ENCODE measurements around the gene CMIP.

Gene CMIP

DNA sequence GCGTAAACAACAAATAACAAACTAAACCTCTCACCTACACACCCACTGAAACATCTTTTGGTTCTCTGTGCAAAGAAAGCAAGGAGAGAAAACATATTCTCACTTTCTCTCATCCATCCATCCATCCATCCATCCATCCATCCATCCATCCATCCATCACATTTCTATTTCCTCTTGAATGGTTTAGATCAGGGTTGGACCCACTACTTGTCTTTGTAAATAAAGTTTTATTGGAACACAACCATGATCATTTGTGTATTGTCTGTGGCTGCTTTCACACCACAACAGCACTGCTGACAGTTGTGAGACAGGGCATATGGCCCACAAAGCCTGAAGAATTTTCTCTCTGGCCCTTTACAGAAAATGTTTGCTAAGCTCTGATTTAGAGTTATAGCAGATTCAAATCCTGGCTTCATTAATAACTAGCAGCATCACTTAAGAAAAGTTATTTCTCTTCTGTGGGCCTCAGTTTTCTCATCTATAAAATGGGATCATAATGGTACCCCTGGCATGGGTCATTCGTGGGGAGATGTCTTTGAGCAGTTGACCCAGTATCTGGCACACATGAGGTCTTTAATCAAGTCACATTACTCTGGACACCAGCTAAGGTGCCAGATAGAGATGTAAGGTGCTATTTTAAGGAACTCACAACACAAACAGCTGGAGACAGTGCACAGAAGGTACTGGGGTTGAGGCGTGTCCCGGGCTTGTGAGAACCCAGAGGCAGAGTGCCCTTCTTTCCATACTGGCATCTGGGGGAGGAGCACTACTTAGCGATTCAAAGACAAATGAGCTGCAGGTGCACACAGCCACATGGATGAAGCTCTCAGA is 146.3 kb downstream of the CMIP start:
- no peak for DNase-seq

DNA sequence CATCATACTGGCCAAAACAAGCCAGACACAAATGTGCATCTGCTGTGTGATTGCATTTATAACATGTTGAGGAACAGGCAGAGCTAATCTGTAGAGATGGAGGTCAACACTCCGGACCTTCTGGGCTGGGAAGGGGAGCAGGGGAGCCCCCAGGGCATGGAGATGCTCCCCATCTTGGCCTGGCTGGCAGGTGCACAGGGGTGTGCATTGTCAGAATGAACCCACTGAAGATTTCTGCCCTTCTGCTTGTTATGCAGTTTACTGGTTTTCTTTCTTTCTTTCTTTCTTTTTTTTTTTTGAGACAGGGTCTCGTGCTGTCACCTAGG is 146.9 kb downstream of the CMIP start:
- no peak for DNase-seq

DNA sequence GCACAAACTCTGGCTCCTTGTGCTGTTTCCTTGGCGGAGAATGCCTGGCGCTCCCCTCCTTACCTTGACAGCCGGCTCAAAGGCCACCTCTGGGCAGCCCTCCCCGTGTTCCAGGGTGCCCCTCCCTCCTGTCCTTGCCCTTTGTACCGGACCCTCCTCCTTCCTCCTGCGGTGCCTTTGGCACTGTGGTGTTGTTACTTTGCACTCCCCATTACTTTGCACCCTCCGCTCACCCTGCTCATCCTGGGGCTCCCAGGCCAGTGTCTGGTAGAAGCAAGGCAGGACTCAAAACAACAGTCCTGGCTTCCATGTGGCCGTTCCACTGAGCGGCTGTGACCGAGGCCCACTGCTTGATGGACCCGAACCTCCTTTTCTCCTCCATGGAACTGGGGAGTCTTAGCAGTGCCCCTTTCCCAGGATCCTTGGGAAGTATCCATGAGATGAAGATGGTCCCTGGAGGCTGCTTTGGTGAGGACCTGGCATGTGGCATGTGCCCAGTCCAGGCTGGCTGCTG is 147.8 kb downstream of the CMIP start:
- DNase-seq: no peak

GRCh38 chr16:81593481-81593880 is 148.9 kb downstream of the CMIP start:
- DNase-seq: no peak

GRCh38 chr16:81595629-81596292 is 151.2 kb downstream of the CMIP start:
- no peak for DNase-seq

DNA sequence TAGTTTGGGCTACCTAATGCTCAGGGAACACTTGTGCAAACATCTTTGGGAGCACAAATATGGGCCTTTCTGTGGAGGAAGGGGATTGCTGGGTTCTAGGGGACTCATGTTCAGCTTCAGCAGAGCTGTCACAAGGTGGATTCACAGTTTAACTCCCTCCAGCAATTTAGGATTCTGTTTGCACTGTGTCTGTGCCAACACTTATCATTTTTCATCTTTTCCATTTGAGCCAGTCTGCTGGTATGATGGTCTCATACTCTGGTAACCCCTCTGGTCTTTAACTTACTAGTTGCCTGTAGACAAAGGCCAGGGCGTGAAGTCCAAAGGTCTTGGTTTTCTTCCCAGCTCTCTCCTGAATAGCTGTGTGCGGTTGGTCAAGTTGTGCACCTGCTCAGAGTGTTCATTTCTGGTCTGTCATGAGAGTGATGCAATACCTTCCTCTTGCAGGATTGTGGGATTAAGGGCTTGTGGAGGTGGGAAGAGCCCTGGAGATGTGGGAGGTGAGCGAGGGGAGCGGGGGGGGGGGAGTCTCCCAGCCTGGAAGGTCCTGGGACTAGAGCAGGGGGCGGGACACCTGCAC is 152.6 kb downstream of the CMIP start:
- no peak for DNase-seq

DNA sequence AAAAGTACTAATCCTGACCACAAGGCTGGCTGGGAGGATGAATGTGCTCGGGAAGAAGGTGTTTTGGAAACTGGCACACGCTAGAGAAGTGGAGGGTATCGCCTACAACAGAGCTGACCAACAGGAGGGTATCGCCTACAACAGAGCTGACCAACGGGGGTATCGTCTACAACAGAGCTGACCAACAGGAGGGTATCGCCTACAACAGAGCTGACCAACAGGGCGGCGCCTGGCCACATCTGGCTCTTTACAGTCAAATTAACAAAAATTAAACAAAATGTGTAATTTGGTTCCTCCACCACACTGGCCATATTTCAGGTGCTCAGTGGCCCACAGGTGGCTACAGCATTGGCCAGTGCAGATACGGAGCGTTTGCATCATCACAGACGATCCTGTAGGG is 153.5 kb downstream of the CMIP start:
- no peak for DNase-seq

GRCh38 chr16:81599034-81599744 is 154.6 kb downstream of the CMIP start:
- DNase-seq: no peak

GRCh38 chr16:81600275-81600674 is 155.7 kb downstream of the CMIP start:
- DNase-seq: peak; percentile 87

GRCh38 chr16:81601008-81601428 is 156.4 kb downstream of the CMIP start:
- DNase-seq: peak; percentile 61

DNA sequence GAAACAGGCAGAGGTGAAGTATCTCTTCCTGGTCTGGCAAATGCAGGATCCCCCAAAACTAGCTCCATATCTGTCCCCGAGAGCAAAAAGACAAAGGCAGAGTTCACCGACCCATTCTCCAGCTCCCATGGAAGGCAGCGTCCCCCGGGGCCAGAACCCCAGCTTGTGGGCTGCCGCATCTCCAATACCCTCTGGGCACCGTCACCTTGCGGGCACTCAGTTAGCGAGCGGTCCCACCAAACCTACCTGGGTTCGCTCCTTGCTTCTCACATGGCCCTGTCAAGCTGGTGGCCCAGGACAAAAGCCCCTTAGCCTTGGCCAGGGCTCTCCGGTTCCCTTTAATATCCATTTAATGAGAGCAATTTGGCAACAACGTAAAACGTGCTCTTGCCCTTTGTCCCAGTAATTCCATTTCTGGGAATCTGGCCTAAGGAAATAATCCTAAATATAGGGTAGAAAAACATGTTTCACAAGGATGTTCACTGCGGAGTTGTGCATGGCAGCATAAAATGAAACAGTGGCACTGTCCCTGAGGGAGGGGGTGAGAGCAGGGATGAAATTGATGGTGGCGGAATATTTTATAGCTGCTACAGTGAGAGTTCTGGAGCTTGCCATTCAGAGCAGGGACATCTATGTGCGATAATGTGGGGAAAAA is 157.1 kb downstream of the CMIP start:
- DNase-seq: no peak

DNA sequence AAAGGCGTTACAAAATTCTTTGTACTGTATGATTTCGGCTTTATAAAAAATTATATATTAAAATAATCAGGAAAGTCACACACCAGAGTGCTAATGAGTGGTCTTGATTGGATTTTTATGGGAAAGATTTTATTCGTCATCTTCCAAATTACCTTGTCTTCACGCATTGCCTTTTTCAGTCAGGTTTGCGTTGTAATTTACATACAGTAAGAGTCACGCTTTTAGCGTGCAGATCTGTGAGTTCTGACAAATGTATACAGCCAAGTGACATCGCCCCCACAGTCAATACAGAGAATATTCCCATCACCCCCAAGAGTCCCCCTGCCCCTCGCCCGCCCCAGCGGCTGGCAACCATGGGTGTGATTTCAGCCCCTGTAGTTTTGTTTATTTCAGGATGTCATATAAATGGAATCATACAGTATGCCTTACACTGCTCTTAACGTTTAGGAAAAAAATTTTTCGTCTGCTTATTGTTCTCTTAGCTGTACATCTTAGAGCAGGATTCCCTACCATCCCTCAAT is 157.7 kb downstream of the CMIP start:
- DNase-seq: no peak

GRCh38 chr16:81602792-81603191 is 158.2 kb downstream of the CMIP start:
- no peak for DNase-seq

DNA sequence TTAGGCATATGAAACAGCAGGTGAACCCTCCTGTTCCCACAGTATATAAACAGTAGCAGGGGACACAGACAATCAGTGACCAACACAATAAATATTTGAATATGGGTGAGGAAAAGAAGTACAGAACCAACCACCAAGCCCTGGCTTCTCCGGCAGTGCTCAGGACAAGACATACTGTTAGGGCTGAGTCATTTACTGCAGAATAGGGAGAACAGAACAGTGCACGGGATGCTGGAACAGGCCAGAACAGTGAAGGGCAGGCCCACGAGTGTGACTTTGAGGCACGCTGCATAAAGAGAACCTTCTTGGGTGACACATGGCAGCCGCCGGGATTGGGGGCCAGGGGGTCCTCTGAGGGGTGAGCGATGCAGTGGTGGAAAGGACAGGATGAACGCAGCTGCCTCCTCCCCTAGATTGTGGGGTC is 160.4 kb downstream of the CMIP start:
- DNase-seq: peak; percentile 62

- no peak for DNase-seq
Measured at GRCh38 chr16:81606039-81606438, 161.4 kb downstream of the CMIP start.

- no peak for DNase-seq
Measured at GRCh38 chr16:81607006-81607405, 162.4 kb downstream of the CMIP start.

GRCh38 chr16:81607805-81608522 is 163.4 kb downstream of the CMIP start:
- no peak for DNase-seq

DNA sequence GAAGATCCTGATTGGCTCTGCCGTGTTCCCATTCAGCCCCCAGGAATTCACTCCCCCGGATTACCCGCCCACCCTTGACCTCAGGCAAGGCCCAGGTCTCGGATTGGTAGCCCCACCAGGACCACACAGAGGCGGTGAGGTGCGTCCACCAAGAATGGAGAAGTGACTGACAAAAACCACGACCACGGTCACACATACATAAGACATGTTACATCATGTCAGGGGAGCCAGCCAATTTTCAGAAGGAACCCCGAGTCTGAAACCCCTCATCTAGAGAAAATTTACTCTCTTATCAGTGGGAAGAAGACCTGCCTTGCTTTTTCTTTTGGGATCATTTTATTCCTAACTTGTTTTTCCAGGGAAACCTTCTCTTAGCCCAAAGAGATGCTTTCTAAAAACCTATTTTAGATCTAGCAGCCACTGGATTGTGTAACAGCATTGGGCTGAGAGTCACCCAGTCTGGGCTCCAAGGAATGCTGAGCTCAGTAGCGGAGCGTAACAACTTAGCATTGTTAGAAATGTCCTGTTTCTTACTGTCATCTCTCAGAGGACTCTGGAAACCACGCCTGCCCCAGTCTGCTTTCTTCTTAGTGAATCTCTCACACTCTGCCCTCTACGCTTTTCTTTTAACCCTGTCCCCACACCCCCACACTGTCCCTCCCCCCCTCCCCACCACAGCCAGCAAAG is 164.1 kb downstream of the CMIP start:
- peak; percentile 75 for DNase-seq

GRCh38 chr16:81609323-81609892 is 164.8 kb downstream of the CMIP start:
- no peak for DNase-seq

GRCh38 chr16:81610144-81610842 is 165.7 kb downstream of the CMIP start:
- peak; percentile 74 for DNase-seq
